Central memory CD4-positive, alpha-beta T cell (primary cell): ENCODE results near the gene SLC39A9.

Source experiments
- DNase-seq: peaks from one replicate; pipeline ENCODE4 v3.0.0; 2022
- total RNA-seq, 3 experiments: gene quantifications; one replicate each; lab custom pipeline; 2026; lab: John Stamatoyannopoulos, UW

SLC39A9 gene
- total RNA-seq, result 46.1 to 112 (median 79.9) reads per million in 3 experiments

- peak; percentile 95 for DNase-seq
Observed at GRCh38 chr14:69398053-69398817, at the start of gene SLC39A9, which contains the start of gene ERH. Gene SLC39A9, plus strand, starts transcription at chr14:69398692. Its CDS starts 678 bp downstream, at chr14:69399370. Gene ERH, minus strand, starts transcription at chr14:69398299. Its CDS starts 66 bp downstream, at chr14:69398233.

- DNase-seq, result no peak
Observed at GRCh38 chr14:69349091-69349777, 49.3 kb upstream of the SLC39A9 start.

GRCh38 chr14:69350892-69351291, 47.6 kb upstream of the SLC39A9 start:
- DNase-seq, result no peak

- DNase-seq, result no peak
Observed at GRCh38 chr14:69351385-69351784, 47.1 kb upstream of the SLC39A9 start.

- no peak for DNase-seq
Observed at GRCh38 chr14:69351911-69352310, 46.6 kb upstream of the SLC39A9 start.

- DNase-seq, result no peak
Observed at GRCh38 chr14:69353168-69353567, 45.3 kb upstream of the SLC39A9 start.

GRCh38 chr14:69354383-69355153, 43.9 kb upstream of the SLC39A9 start:
- DNase-seq, result peak; percentile 42

- DNase-seq, result no peak
Observed at GRCh38 chr14:69355154-69355597, 43.3 kb upstream of the SLC39A9 start.

GRCh38 chr14:69355607-69356281, 42.7 kb upstream of the SLC39A9 start:
- DNase-seq, result no peak

GRCh38 chr14:69356903-69357543, 41.5 kb upstream of the SLC39A9 start:
- no peak for DNase-seq

GRCh38 chr14:69357544-69358200, 40.8 kb upstream of the SLC39A9 start:
- DNase-seq, result no peak

GRCh38 chr14:69358233-69358963, 40.1 kb upstream of the SLC39A9 start:
- DNase-seq, result no peak

GRCh38 chr14:69358966-69359365, 39.5 kb upstream of the SLC39A9 start:
- DNase-seq, result no peak

GRCh38 chr14:69360438-69361108, 37.9 kb upstream of the SLC39A9 start:
- DNase-seq, result no peak

GRCh38 chr14:69363055-69363454, 35.4 kb upstream of the SLC39A9 start:
- DNase-seq, result no peak

GRCh38 chr14:69363964-69364363, 34.5 kb upstream of the SLC39A9 start:
- DNase-seq, result no peak

GRCh38 chr14:69364378-69364777, 34.1 kb upstream of the SLC39A9 start:
- no peak for DNase-seq

- no peak for DNase-seq
Observed at GRCh38 chr14:69366069-69366468, 32.4 kb upstream of the SLC39A9 start.

- no peak for DNase-seq
Observed at GRCh38 chr14:69366761-69367160, 31.7 kb upstream of the SLC39A9 start.

GRCh38 chr14:69368381-69368780, 30.1 kb upstream of the SLC39A9 start:
- no peak for DNase-seq
